ENCODE measurements around the gene TMPRSS11D. TPM values are rescaled to one million over a fixed set of nuclear protein-coding genes. Genes with fewer than 3 reads are reported as not detected.

The TMPRSS11D gene
- total and polyA plus RNA-seq, 2 of the 13 experiments (the other 11 are each of a cell fraction or from before 2014, with no cell fraction given), result not detected

DNA sequence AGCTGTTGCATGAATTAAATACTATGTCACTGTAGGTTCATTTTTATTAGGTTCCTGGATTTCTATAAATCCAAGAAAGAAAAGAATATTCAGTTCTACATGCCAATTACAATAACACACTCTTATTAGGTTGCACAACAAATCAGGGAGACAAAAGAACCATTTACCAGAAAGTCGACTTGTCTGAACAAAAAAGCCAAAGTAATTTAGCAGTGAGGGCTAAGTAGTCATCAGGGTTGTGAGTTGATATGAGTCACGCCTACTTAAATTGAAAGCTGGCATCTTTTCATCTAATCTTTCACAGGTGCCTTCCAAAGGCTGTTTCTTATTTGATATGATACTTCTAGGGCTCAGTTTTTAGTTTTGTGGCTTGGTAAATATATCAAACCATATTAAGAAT lies 104.2 kb downstream of the TMPRSS11D start:
- ChIA-PET POLR2A (no interaction called here), CTCF (ENCODE audit: low intra/inter-chr PET ratio, low total read pairs) (no interaction called here)
- Histone ChIP-seq H3K9me3 (ENCODE audit: low read length) (no peaks in the 10 kb centered on the region), H4K20me1 (ENCODE audit: insufficient read depth, low read length) (no peaks in the 10 kb centered on the region), H3K4me1 (ENCODE audit: insufficient read depth, low read length) (no peaks in the 10 kb centered on the region), H3K9ac (ENCODE audit: insufficient read depth, low read depth, low read length) (no peak overlapping the region), H3K4me3 (replicated peaks in 1 of 3; ENCODE audit: insufficient read depth in 1 of 3, low read depth in 2 of 3, low read length in 3 of 3) (no peak overlapping the region), H3K79me2 (ENCODE audit: insufficient read depth, low read length) (no peaks in the 10 kb centered on the region), H2AFZ (ENCODE audit: low read length) (no peak overlapping the region), H3K27ac (ENCODE audit: extremely low read length, insufficient read depth, low read length) (no peak overlapping the region), H3K27me3 (ENCODE audit: control insufficient read depth in 1 of 2, insufficient read depth in 2 of 2, low read length in 2 of 2) (no peaks in the 10 kb centered on the region), H3K4me2 (ENCODE audit: low read depth, low read length) (no peak overlapping the region), H3K36me3 (replicated peaks in 1 of 2; ENCODE audit: control insufficient read depth in 1 of 2, insufficient read depth in 2 of 2, low read length in 2 of 2) (no peaks in the 10 kb centered on the region; a peak in 1 of 5 replicates)
- WGBS (ENCODE audit: low lambda C conversion rate), result 56% methylated on average over 2 of the region's 2 CpGs
- intact Hi-C loops (cut with micrococcal nuclease; ENCODE audit: unreplicated experiment), result no loop called here
- ATAC-seq, result no peak
- TF ChIP-seq PPARG (CRISPR knock-in tag; conservative IDR thresholded peaks at IDR 0.05) (no peak), ZNF24 (IDR thresholded peaks at IDR 0.05) (no peak), RARG (CRISPR knock-in tag; IDR thresholded peaks at IDR 0.05; ENCODE audit: low read depth) (no peak), KDM3A (CRISPR knock-in tag; IDR thresholded peaks at IDR 0.05; ENCODE audit: low read depth) (no peak), ZFP1 (CRISPR knock-in tag; IDR thresholded peaks at IDR 0.05) (no peak), IKZF4 (CRISPR knock-in tag; IDR thresholded peaks at IDR 0.05; ENCODE audit: borderline replicate concordance, low read depth, not compliant biosample characterization) (no peak), THAP11 (CRISPR knock-in tag; IDR thresholded peaks at IDR 0.05) (no peak), ZNF703 (CRISPR knock-in tag; IDR thresholded peaks at IDR 0.05; ENCODE audit: borderline replicate concordance) (no peak), ZFP82 (CRISPR knock-in tag; IDR thresholded peaks at IDR 0.05; ENCODE audit: borderline replicate concordance) (no peak), ZNF720 (CRISPR knock-in tag; IDR thresholded peaks at IDR 0.05) (no peak), ZFP41 (CRISPR knock-in tag; IDR thresholded peaks at IDR 0.05; ENCODE audit: borderline replicate concordance) (no peak), CBX2 (IDR thresholded peaks at IDR 0.05; ENCODE audit: low read depth, low read length) (no peak), CBX2 (CRISPR knock-in tag; IDR thresholded peaks at IDR 0.05; ENCODE audit: low read depth) (no peak)
- TF ChIP-seq, protein P1, sequence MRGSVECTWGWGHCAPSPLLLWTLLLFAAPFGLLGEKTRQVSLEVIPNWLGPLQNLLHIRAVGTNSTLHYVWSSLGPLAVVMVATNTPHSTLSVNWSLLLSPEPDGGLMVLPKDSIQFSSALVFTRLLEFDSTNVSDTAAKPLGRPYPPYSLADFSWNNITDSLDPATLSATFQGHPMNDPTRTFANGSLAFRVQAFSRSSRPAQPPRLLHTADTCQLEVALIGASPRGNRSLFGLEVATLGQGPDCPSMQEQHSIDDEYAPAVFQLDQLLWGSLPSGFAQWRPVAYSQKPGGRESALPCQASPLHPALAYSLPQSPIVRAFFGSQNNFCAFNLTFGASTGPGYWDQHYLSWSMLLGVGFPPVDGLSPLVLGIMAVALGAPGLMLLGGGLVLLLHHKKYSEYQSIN (CRISPR knock-in tag; IDR thresholded peaks at IDR 0.05; ENCODE audit: borderline replicate concordance), result no peak
- TF ChIP-seq, protein P2, sequence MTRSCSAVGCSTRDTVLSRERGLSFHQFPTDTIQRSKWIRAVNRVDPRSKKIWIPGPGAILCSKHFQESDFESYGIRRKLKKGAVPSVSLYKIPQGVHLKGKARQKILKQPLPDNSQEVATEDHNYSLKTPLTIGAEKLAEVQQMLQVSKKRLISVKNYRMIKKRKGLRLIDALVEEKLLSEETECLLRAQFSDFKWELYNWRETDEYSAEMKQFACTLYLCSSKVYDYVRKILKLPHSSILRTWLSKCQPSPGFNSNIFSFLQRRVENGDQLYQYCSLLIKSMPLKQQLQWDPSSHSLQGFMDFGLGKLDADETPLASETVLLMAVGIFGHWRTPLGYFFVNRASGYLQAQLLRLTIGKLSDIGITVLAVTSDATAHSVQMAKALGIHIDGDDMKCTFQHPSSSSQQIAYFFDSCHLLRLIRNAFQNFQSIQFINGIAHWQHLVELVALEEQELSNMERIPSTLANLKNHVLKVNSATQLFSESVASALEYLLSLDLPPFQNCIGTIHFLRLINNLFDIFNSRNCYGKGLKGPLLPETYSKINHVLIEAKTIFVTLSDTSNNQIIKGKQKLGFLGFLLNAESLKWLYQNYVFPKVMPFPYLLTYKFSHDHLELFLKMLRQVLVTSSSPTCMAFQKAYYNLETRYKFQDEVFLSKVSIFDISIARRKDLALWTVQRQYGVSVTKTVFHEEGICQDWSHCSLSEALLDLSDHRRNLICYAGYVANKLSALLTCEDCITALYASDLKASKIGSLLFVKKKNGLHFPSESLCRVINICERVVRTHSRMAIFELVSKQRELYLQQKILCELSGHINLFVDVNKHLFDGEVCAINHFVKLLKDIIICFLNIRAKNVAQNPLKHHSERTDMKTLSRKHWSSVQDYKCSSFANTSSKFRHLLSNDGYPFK (CRISPR knock-in tag; IDR thresholded peaks at IDR 0.05; ENCODE audit: borderline replicate concordance), result no peak
- TF ChIP-seq, protein P3, sequence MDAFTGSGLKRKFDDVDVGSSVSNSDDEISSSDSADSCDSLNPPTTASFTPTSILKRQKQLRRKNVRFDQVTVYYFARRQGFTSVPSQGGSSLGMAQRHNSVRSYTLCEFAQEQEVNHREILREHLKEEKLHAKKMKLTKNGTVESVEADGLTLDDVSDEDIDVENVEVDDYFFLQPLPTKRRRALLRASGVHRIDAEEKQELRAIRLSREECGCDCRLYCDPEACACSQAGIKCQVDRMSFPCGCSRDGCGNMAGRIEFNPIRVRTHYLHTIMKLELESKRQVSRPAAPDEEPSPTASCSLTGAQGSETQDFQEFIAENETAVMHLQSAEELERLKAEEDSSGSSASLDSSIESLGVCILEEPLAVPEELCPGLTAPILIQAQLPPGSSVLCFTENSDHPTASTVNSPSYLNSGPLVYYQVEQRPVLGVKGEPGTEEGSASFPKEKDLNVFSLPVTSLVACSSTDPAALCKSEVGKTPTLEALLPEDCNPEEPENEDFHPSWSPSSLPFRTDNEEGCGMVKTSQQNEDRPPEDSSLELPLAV (CRISPR knock-in tag; conservative IDR thresholded peaks at IDR 0.05; ENCODE audit: low read depth), result no peak
- TF ChIP-seq, protein P4, sequence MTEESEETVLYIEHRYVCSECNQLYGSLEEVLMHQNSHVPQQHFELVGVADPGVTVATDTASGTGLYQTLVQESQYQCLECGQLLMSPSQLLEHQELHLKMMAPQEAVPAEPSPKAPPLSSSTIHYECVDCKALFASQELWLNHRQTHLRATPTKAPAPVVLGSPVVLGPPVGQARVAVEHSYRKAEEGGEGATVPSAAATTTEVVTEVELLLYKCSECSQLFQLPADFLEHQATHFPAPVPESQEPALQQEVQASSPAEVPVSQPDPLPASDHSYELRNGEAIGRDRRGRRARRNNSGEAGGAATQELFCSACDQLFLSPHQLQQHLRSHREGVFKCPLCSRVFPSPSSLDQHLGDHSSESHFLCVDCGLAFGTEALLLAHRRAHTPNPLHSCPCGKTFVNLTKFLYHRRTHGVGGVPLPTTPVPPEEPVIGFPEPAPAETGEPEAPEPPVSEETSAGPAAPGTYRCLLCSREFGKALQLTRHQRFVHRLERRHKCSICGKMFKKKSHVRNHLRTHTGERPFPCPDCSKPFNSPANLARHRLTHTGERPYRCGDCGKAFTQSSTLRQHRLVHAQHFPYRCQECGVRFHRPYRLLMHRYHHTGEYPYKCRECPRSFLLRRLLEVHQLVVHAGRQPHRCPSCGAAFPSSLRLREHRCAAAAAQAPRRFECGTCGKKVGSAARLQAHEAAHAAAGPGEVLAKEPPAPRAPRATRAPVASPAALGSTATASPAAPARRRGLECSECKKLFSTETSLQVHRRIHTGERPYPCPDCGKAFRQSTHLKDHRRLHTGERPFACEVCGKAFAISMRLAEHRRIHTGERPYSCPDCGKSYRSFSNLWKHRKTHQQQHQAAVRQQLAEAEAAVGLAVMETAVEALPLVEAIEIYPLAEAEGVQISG (CRISPR knock-in tag; IDR thresholded peaks at IDR 0.05), result no peak
- FAIRE-seq, result no peak
- DNase-seq (ENCODE audit: low spot score), result no peak
- in situ Hi-C loops (cut with HindIII; ENCODE audit: extremely low pct_ligation_motif_present, low pct_unique_long_range_greater_than_20kb), result no loop called here
- no TSS peak for BruUV-seq (replicated peaks)
